ENCODE data around the gene ACAP2. TPM values are rescaled to one million over a fixed set of nuclear protein-coding genes. Genes with fewer than 3 reads are reported as not detected.

ACAP2 gene
- total RNA-seq, 4 donors from 2014 or later: 31.8 to 85.8 (median 43.9) TPM

DNA sequence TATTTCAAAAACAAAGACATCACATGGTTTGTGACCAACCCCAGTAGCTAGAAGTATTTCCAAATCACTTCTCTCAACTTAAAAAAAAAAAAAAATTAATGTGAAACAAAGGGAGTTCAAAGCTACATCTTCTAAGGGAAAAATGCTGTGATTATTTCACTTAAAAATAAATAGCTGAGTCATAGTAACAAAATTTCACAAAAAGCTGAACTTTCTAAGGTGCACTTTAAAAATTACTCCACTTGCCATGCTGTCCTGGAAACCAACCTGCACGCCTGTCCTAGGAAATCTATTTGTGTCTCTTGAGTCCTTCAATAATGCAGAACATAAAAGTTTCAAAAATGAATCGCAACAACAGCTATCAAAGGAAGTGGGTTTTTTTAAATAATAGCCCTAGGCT, 1.8 kb downstream of the ACAP2 start:
- no peak for DNase-seq (ENCODE audit: extremely low spot score)
- Histone ChIP-seq H3K4me3 (peak overlapping the region; percentile 88 to 98 (median 92)), H3K4me1 (peaks cover 23 to 47% (median 36%) of the 10 kb centered on the region in 4 donors), H3K27me3 (no peaks in the 10 kb centered on the region), H3K36me3 (no peaks in the 10 kb centered on the region), H3K27ac (replicated peaks in 1 of 4) (peak overlapping the region; percentile 94 to 99 (median 98)), H3K9me3 (no peaks in the 10 kb centered on the region)
- intact Hi-C loops (cut with DNase I): loop anchor here (5.0 kb wide), 3 partner anchors 81 to 169 kb away; partner anchors contain the start of genes PPP1R2 and XXYLT1
- no peak for TF ChIP-seq EP300 (IDR thresholded peaks at IDR 0.05)
- no peak for TF ChIP-seq POLR2A (IDR thresholded peaks at IDR 0.05; ENCODE audit: low read depth)
- no peak for TF ChIP-seq POLR2AphosphoS5 (IDR thresholded peaks at IDR 0.05)
- no peak for TF ChIP-seq CTCF (IDR thresholded peaks at IDR 0.05)
- WGBS: 53% methylated on average over 2 of the region's 2 CpGs

DNA sequence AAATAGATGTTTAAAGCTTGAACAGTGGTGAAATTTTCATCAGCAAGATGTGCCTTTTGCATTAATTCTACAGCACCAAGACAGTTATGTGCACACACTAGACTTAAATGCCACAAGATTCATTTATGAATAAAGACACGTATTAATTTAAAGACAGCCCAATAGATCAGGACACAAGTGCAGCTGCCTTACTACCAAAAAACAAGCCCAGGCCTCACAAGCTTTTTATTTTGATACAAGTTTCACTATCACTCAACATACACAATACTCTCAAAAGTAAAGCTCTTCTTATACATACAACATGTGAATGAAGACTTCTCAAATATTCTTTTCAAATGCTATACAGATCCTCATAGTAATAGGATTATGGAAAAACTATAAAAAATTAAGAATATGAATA, 2.4 kb downstream of the ACAP2 start:
- H3K4me1 ChIP-seq: peaks cover 23 to 48% (median 36%) of the 10 kb centered on the region in 4 donors
- H3K27ac ChIP-seq (replicated peaks in 1 of 4): peak overlapping the region in 1 of 4 donors; percentile 99
- H3K36me3 ChIP-seq: no peaks in the 10 kb centered on the region
- no peak overlapping the region for H3K4me3 ChIP-seq
- intact Hi-C loops (cut with DNase I): loop anchor here (5.0 kb wide), 3 partner anchors 82 to 168 kb away; partner anchors contain the start of genes PPP1R2 and XXYLT1
- TF ChIP-seq EP300 (IDR thresholded peaks at IDR 0.05): no peak
- TF ChIP-seq POLR2AphosphoS5 (IDR thresholded peaks at IDR 0.05): no peak
- no peak for TF ChIP-seq CTCF (IDR thresholded peaks at IDR 0.05)
- TF ChIP-seq POLR2A (IDR thresholded peaks at IDR 0.05; ENCODE audit: low read depth): no peak
- no peaks in the 10 kb centered on the region for H3K27me3 ChIP-seq
- no peaks in the 10 kb centered on the region for H3K9me3 ChIP-seq
- WGBS: 67% methylated on average over 1 of the region's 1 CpG
- DNase-seq (ENCODE audit: extremely low spot score): no peak

GRCh38 chr3:195438371-195438770, 4.4 kb downstream of the ACAP2 start:
- Histone ChIP-seq H3K4me3 (no peak overlapping the region), H3K4me1 (peaks cover 18 to 42% (median 31%) of the 10 kb centered on the region in 4 donors), H3K27ac (replicated peaks in 1 of 4) (no peak overlapping the region), H3K36me3 (no peaks in the 10 kb centered on the region), H3K27me3 (no peaks in the 10 kb centered on the region), H3K9me3 (no peaks in the 10 kb centered on the region)
- no peak for DNase-seq (ENCODE audit: extremely low spot score)
- intact Hi-C loops (cut with DNase I): no loop called here
- TF ChIP-seq CTCF (IDR thresholded peaks at IDR 0.05): no peak
- TF ChIP-seq POLR2A (IDR thresholded peaks at IDR 0.05; ENCODE audit: low read depth): no peak
- no peak for TF ChIP-seq EP300 (IDR thresholded peaks at IDR 0.05)
- no peak for TF ChIP-seq POLR2AphosphoS5 (IDR thresholded peaks at IDR 0.05)
- WGBS: 96% methylated on average over 2 of the region's 2 CpGs

DNA sequence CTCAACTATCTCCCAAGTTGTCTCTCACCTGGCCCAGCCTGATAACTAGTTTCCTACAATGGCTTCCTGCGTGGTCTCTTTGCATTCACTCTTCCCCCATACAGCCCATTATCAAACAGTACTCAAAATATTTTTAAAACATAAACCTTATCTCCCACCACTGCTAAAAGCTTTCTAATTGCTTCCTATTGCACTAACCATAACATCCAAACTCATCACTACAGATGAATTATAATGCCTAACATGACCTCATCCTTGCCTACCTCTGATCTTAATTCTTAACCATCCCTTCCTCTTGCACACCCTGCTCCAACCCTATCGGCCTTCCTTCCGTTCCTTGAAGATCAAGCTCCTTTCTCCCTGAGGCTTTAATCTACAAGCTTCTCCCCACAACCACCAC, 17.0 kb downstream of the ACAP2 start:
- intact Hi-C loops (cut with DNase I): no loop called here
- H3K9me3 ChIP-seq: no peaks in the 10 kb centered on the region
- H3K4me1 ChIP-seq: peaks cover 8 to 23% (median 12%) of the 10 kb centered on the region in 4 donors
- H3K27ac ChIP-seq (replicated peaks in 1 of 4): no peak overlapping the region
- TF ChIP-seq POLR2AphosphoS5 (IDR thresholded peaks at IDR 0.05): no peak
- TF ChIP-seq POLR2A (IDR thresholded peaks at IDR 0.05; ENCODE audit: low read depth): no peak
- TF ChIP-seq EP300 (IDR thresholded peaks at IDR 0.05): no peak
- no peaks in the 10 kb centered on the region for H3K27me3 ChIP-seq
- DNase-seq (ENCODE audit: extremely low spot score): no peak
- H3K4me3 ChIP-seq: no peak overlapping the region
- H3K36me3 ChIP-seq: no peaks in the 10 kb centered on the region
- 80% methylated on average over 3 of the region's 3 CpGs for WGBS

- no peak overlapping the region for H3K4me3 ChIP-seq
- no peak overlapping the region for H3K27ac ChIP-seq (replicated peaks in 1 of 4)
- intact Hi-C loops (cut with DNase I): no loop called here
- H3K4me1 ChIP-seq: peaks cover 8 to 28% (median 24%) of the 10 kb centered on the region in 4 donors
- H3K9me3 ChIP-seq: no peaks in the 10 kb centered on the region
- no peaks in the 10 kb centered on the region for H3K27me3 ChIP-seq
- WGBS: 90% methylated on average over 2 of the region's 2 CpGs
- no peak for TF ChIP-seq EP300 (IDR thresholded peaks at IDR 0.05)
- TF ChIP-seq CTCF (IDR thresholded peaks at IDR 0.05): no peak
- no peak for TF ChIP-seq POLR2A (IDR thresholded peaks at IDR 0.05; ENCODE audit: low read depth)
- DNase-seq (ENCODE audit: extremely low spot score): no peak
- no peaks in the 10 kb centered on the region for H3K36me3 ChIP-seq
Observed at GRCh38 chr3:195423818-195424217, 19.0 kb downstream of the ACAP2 start.
